Measurements from ENCODE around the gene STRN. TPM values are rescaled to one million over a fixed set of nuclear protein-coding genes. Genes with fewer than 3 reads are reported as not detected.

Gene STRN
- total RNA-seq, 1 donor from 2014 or later, result 33.1 TPM

GRCh38 chr2:36812196-36812595 is 154.1 kb downstream of the STRN start:
- no peaks in the 10 kb centered on the region for H3K36me3 ChIP-seq
- ATAC-seq, result peak; percentile 29
- H3K27me3 ChIP-seq, result no peaks in the 10 kb centered on the region
- no peak overlapping the region for H3K27ac ChIP-seq
- no peak overlapping the region for H3K4me3 ChIP-seq
- H3K4me1 ChIP-seq, result no peaks in the 10 kb centered on the region
- H3K9me3 ChIP-seq, result no peaks in the 10 kb centered on the region
- intact Hi-C loops (cut with DNase I), result no loop called here
- TF ChIP-seq CTCF (IDR thresholded peaks at IDR 0.05), result no peak
- no peak for DNase-seq

GRCh38 chr2:36811071-36811470 is 155.3 kb downstream of the STRN start:
- intact Hi-C loops (cut with DNase I), result no loop called here
- no peak overlapping the region for H3K27ac ChIP-seq
- no peak overlapping the region for H3K4me3 ChIP-seq
- DNase-seq, result no peak
- TF ChIP-seq CTCF (IDR thresholded peaks at IDR 0.05), result no peak
- no peaks in the 10 kb centered on the region for H3K4me1 ChIP-seq
- no peaks in the 10 kb centered on the region for H3K36me3 ChIP-seq
- H3K27me3 ChIP-seq, result no peaks in the 10 kb centered on the region
- H3K9me3 ChIP-seq, result no peaks in the 10 kb centered on the region
- no peak for ATAC-seq

GRCh38 chr2:36809069-36809445 is 157.3 kb downstream of the STRN start:
- H3K27me3 ChIP-seq, result no peaks in the 10 kb centered on the region
- H3K4me1 ChIP-seq, result no peaks in the 10 kb centered on the region
- intact Hi-C loops (cut with DNase I), result no loop called here
- H3K4me3 ChIP-seq, result no peak overlapping the region
- no peaks in the 10 kb centered on the region for H3K9me3 ChIP-seq
- no peak for TF ChIP-seq CTCF (IDR thresholded peaks at IDR 0.05)
- no peak overlapping the region for H3K27ac ChIP-seq
- ATAC-seq (no peak), DNase-seq (no peak)
- no peaks in the 10 kb centered on the region for H3K36me3 ChIP-seq

- no peaks in the 10 kb centered on the region for H3K9me3 ChIP-seq
- DNase-seq (no peak), ATAC-seq (no peak)
- intact Hi-C loops (cut with DNase I), result no loop called here
- no peak overlapping the region for H3K4me3 ChIP-seq
- H3K4me1 ChIP-seq, result no peaks in the 10 kb centered on the region
- no peaks in the 10 kb centered on the region for H3K36me3 ChIP-seq
- H3K27ac ChIP-seq, result no peak overlapping the region
- no peaks in the 10 kb centered on the region for H3K27me3 ChIP-seq
- no peak for TF ChIP-seq CTCF (IDR thresholded peaks at IDR 0.05)
Measured at GRCh38 chr2:36808386-36809068, 157.8 kb downstream of the STRN start.

GRCh38 chr2:36807223-36807886 is 159.0 kb downstream of the STRN start:
- no peak overlapping the region for H3K4me3 ChIP-seq
- H3K4me1 ChIP-seq, result no peaks in the 10 kb centered on the region
- H3K27ac ChIP-seq, result no peak overlapping the region
- no peak for TF ChIP-seq CTCF (IDR thresholded peaks at IDR 0.05)
- no peak for DNase-seq
- no peaks in the 10 kb centered on the region for H3K9me3 ChIP-seq
- intact Hi-C loops (cut with DNase I), result no loop called here
- H3K36me3 ChIP-seq, result no peaks in the 10 kb centered on the region
- no peaks in the 10 kb centered on the region for H3K27me3 ChIP-seq
- no peak for ATAC-seq

Data from upper lobe of right lung (tissue), 1 donor.